ENCODE data around the gene CEP192. TPM values are rescaled to one million over a fixed set of nuclear protein-coding genes. Genes with fewer than 3 reads are reported as not detected.
A peak's percentile ranks its signal among the peaks of the same experiment; 100 is the strongest.
"Not testable (repeated sequence)": the region's sequence is repeated elsewhere in the genome, so short reads cannot be mapped to it uniquely, and the experiment has no call there.

The CEP192 gene
- polyA plus RNA-seq, 4 donors, result 32.0 to 57.3 (median 38.1) TPM

GRCh38 chr18:12991821-12992179 is 638 bp downstream of the CEP192 start:
- peak in 1 of 4 donors; percentile 10 for DNase-seq (ENCODE audit: low read depth in 4 of 4, low spot score in 3 of 4)

GRCh38 chr18:12993439-12993838 is 2.3 kb downstream of the CEP192 start:
- DNase-seq (ENCODE audit: low read depth in 4 of 4, low spot score in 3 of 4), result no peak

- no peak for DNase-seq (ENCODE audit: low read depth in 4 of 4, low spot score in 3 of 4)
Observed at GRCh38 chr18:12995424-12995823, 4.3 kb downstream of the CEP192 start.

- no peak for DNase-seq (ENCODE audit: low read depth in 4 of 4, low spot score in 3 of 4)
Observed at GRCh38 chr18:12995952-12996477, 4.9 kb downstream of the CEP192 start.

- DNase-seq (ENCODE audit: low read depth in 4 of 4, low spot score in 3 of 4), result no peak
Observed at GRCh38 chr18:12996661-12997292, 5.6 kb downstream of the CEP192 start.

GRCh38 chr18:12997330-12997729 is 6.2 kb downstream of the CEP192 start:
- not testable (repeated sequence) for DNase-seq (ENCODE audit: low read depth in 4 of 4, low spot score in 3 of 4)

GRCh38 chr18:12998332-12999060 is 7.3 kb downstream of the CEP192 start:
- DNase-seq (ENCODE audit: low read depth in 4 of 4, low spot score in 3 of 4), result no peak

- peak in 1 of 4 donors; percentile 16 for DNase-seq (ENCODE audit: low read depth in 4 of 4, low spot score in 3 of 4)
Observed at GRCh38 chr18:13003466-13003896, 12.3 kb downstream of the CEP192 start.

GRCh38 chr18:13004396-13004795 is 13.2 kb downstream of the CEP192 start:
- no peak for DNase-seq (ENCODE audit: low read depth in 4 of 4, low spot score in 3 of 4)

- no peak for DNase-seq (ENCODE audit: low read depth in 4 of 4, low spot score in 3 of 4)
Observed at GRCh38 chr18:13005289-13005688, 14.1 kb downstream of the CEP192 start.

- no peak for DNase-seq (ENCODE audit: low read depth in 4 of 4, low spot score in 3 of 4)
Observed at GRCh38 chr18:13006531-13007247, 15.5 kb downstream of the CEP192 start.

- DNase-seq (ENCODE audit: low read depth in 4 of 4, low spot score in 3 of 4), result no peak
Observed at GRCh38 chr18:13007248-13007560, 16.0 kb downstream of the CEP192 start.

- no peak for DNase-seq (ENCODE audit: low read depth in 4 of 4, low spot score in 3 of 4)
Observed at GRCh38 chr18:13011719-13012118, 20.6 kb downstream of the CEP192 start.

GRCh38 chr18:13014232-13014631 is 23.1 kb downstream of the CEP192 start:
- DNase-seq (ENCODE audit: low read depth in 4 of 4, low spot score in 3 of 4), result no peak

GRCh38 chr18:13014818-13015217 is 23.7 kb downstream of the CEP192 start:
- no peak for DNase-seq (ENCODE audit: low read depth in 4 of 4, low spot score in 3 of 4)

- DNase-seq (ENCODE audit: low read depth in 4 of 4, low spot score in 3 of 4), result no peak
Observed at GRCh38 chr18:13017247-13017875, 26.2 kb downstream of the CEP192 start.

GRCh38 chr18:13018374-13018773 is 27.2 kb downstream of the CEP192 start:
- DNase-seq (ENCODE audit: low read depth in 4 of 4, low spot score in 3 of 4), result no peak

- no peak for DNase-seq (ENCODE audit: low read depth in 4 of 4, low spot score in 3 of 4)
Observed at GRCh38 chr18:13019301-13019700, 28.1 kb downstream of the CEP192 start.

GRCh38 chr18:13022644-13023043 is 31.5 kb downstream of the CEP192 start:
- DNase-seq (ENCODE audit: low read depth in 4 of 4, low spot score in 3 of 4), result no peak

GRCh38 chr18:13025233-13025632 is 34.1 kb downstream of the CEP192 start:
- no peak for DNase-seq (ENCODE audit: low read depth in 4 of 4, low spot score in 3 of 4)
